Astrocyte (in vitro differentiated cells and primary cell): Measurements from ENCODE around the gene HYAL1. TPM values are rescaled to one million over a fixed set of nuclear protein-coding genes. Genes with fewer than 3 reads are reported as not detected.
A peak's percentile ranks its signal among the peaks of the same experiment; 100 is the strongest.

Experiments used
- DNase-seq: peaks from one replicate; pipeline ENCODE4 v3.0.0-alpha.2; 2010; ENCODE audit warnings: low read depth
- FAIRE-seq: peaks from 2 replicates; lab custom pipeline; 2011; peaks lifted over from hg19 to GRCh38; lab: Jason Lieb, UNC
- H2AFZ ChIP-seq: 2 replicates; pipeline ENCODE4 v1.6.0; 2012; ENCODE audit warnings: low read depth, low read length, inconsistent platforms
- H3K27ac ChIP-seq: 2 replicates; pipeline ENCODE4 v1.5.1; 2011; ENCODE audit warnings: low read depth, low read length, inconsistent platforms
- H3K27me3 ChIP-seq: 2 replicates; pipeline ENCODE4 v1.6.0; 2011; ENCODE audit warnings: low read length, inconsistent platforms; ENCODE audit not compliant: insufficient read depth
- H3K36me3 ChIP-seq: 2 replicates; pipeline ENCODE4 v1.5.1; 2011; ENCODE audit warnings: low read length, inconsistent platforms; ENCODE audit not compliant: insufficient read depth
- H3K4me1 ChIP-seq: 2 replicates; pipeline ENCODE4 v1.5.1; 2011; ENCODE audit warnings: low read length, inconsistent platforms; ENCODE audit not compliant: insufficient read depth
- H3K4me2 ChIP-seq: 2 replicates; pipeline ENCODE4 v1.6.0; 2012; ENCODE audit warnings: low read length, inconsistent platforms
- H3K4me3 ChIP-seq: 2 replicates; pipeline ENCODE4 v1.5.1; 2011; ENCODE audit warnings: low read depth, mild to moderate bottlenecking, low read length, inconsistent platforms; ENCODE audit not compliant: insufficient read depth
- H3K79me2 ChIP-seq: 2 replicates; pipeline ENCODE4 v1.6.0; 2012; ENCODE audit warnings: mild to moderate bottlenecking, low read length, inconsistent platforms; ENCODE audit not compliant: insufficient read depth
- H3K9ac ChIP-seq: 2 replicates; pipeline ENCODE4 v1.6.0; 2012; ENCODE audit warnings: mild to moderate bottlenecking, low read length, inconsistent platforms
- H3K9me3 ChIP-seq: 2 replicates; pipeline ENCODE4 v1.5.1; 2012; ENCODE audit warnings: low read depth, mild to moderate bottlenecking, low read length, inconsistent platforms; ENCODE audit not compliant: insufficient read depth
- H4K20me1 ChIP-seq: 2 replicates; pipeline ENCODE4 v1.6.0; 2012; ENCODE audit warnings: low read length, inconsistent platforms; ENCODE audit not compliant: insufficient read depth
- H3K27ac Mint-ChIP-seq: one replicate; pipeline ENCODE4 v1.8.0; 2021; ENCODE audit warnings: mild to moderate bottlenecking, mixed read lengths; ENCODE audit not compliant: unreplicated experiment
- H3K27me3 Mint-ChIP-seq: one replicate; pipeline ENCODE4 v1.8.0; 2021; ENCODE audit warnings: low read depth, mixed read lengths; ENCODE audit not compliant: unreplicated experiment
- H3K36me3 Mint-ChIP-seq: one replicate; pipeline ENCODE4 v1.8.0; 2021; ENCODE audit warnings: low read depth, mixed read lengths; ENCODE audit not compliant: unreplicated experiment
- H3K4me1 Mint-ChIP-seq: one replicate; pipeline ENCODE4 v1.8.0; 2021; ENCODE audit warnings: low read depth, mixed read lengths; ENCODE audit not compliant: unreplicated experiment
- H3K4me3 Mint-ChIP-seq: one replicate; pipeline ENCODE4 v1.8.0; 2021; ENCODE audit warnings: mild to moderate bottlenecking, moderate library complexity, mixed read lengths; ENCODE audit not compliant: unreplicated experiment
- H3K9me3 Mint-ChIP-seq: one replicate; pipeline ENCODE4 v1.8.0; 2021; ENCODE audit warnings: mild to moderate bottlenecking, mixed read lengths; ENCODE audit not compliant: unreplicated experiment
- EZH2 ChIP-seq: IDR thresholded peaks from 2 replicates; pipeline ENCODE4 v1.6.1; 2012; ENCODE audit warnings: mild to moderate bottlenecking, low read length, inconsistent platforms; ENCODE audit not compliant: insufficient read depth
- total RNA-seq: library from RNA; stranded (reverse); gene quantifications from 2 replicates; pipeline ENCODE4 v1.2.1, GENCODE V29; 2021
- TF ChIP-seq, protein P1 (sequence below): IDR thresholded peaks from 2 replicates; pipeline ENCODE4 v1.5.1; 2011; ENCODE audit warnings: low read depth, mild to moderate bottlenecking, inconsistent platforms, low read length, moderate library complexity; ENCODE audit not compliant: insufficient read depth

HYAL1 gene
- total RNA-seq, 1 donor from 2014 or later, result 0.27 TPM

GRCh38 chr3:50323092-50323600, 19.8 kb upstream of the HYAL1 start:
- Mint-ChIP-seq H3K4me1 (peaks cover 21% of the 10 kb centered on the region), H3K27ac (peak overlapping the region; percentile 12), H3K36me3 (peaks cover 12% of the 10 kb centered on the region), H3K27me3 (no peaks in the 10 kb centered on the region), H3K4me3 (peak overlapping the region; percentile 45), H3K9me3 (no peaks in the 10 kb centered on the region)
- no peak for FAIRE-seq
- H3K9me3 ChIP-seq, result no peaks in the 10 kb centered on the region
- H3K79me2 ChIP-seq, result peaks cover 52% of the 10 kb centered on the region
- peaks cover 13% of the 10 kb centered on the region for H3K36me3 ChIP-seq
- H4K20me1 ChIP-seq, result peaks cover 30% of the 10 kb centered on the region
- H3K27me3 ChIP-seq, result no peaks in the 10 kb centered on the region
- H3K27ac ChIP-seq, result no peak overlapping the region
- no peak overlapping the region for H2AFZ ChIP-seq
- TF ChIP-seq, protein P1, sequence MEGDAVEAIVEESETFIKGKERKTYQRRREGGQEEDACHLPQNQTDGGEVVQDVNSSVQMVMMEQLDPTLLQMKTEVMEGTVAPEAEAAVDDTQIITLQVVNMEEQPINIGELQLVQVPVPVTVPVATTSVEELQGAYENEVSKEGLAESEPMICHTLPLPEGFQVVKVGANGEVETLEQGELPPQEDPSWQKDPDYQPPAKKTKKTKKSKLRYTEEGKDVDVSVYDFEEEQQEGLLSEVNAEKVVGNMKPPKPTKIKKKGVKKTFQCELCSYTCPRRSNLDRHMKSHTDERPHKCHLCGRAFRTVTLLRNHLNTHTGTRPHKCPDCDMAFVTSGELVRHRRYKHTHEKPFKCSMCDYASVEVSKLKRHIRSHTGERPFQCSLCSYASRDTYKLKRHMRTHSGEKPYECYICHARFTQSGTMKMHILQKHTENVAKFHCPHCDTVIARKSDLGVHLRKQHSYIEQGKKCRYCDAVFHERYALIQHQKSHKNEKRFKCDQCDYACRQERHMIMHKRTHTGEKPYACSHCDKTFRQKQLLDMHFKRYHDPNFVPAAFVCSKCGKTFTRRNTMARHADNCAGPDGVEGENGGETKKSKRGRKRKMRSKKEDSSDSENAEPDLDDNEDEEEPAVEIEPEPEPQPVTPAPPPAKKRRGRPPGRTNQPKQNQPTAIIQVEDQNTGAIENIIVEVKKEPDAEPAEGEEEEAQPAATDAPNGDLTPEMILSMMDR, result no peak
- TF ChIP-seq EZH2, result no peak
- no peak for DNase-seq
- H3K4me3 ChIP-seq, result no peak overlapping the region
- H3K4me1 ChIP-seq, result peaks cover 24% of the 10 kb centered on the region
- H3K9ac ChIP-seq, result no peak overlapping the region
- H3K4me2 ChIP-seq, result no peak overlapping the region

DNA sequence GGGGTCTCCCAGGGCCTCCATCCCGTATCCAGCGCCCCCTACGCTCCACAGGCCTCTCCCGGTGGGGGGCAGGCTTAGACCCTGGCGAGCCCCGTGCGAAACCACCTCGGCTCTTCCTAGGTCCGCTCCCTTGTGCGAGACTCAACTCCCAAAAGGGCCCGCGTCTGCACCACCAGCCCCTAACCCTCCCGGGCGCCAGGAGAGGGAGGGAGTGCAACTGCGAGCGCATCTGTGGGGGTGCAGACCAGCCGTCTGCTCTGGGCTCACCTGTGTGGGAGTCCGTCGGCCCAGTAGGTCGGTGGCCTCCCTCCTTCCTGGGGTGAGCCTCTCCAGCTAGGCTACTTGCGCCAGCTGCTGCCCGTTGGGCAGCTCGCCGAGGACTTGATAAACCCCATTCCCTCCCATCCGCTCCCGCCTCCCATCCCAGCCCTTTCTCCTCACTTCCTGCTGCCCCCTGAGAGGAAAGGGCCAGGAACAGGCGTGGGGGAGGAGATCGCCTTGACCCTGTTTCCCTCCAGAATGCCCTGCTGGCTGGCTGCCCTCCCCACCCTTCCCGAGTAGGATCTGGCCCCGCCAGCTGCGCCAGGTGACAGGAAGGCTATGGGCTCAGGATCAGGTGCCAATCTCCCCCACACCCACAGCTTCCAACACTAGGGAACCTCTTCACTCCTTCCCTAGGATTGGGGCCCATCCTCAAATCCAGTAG, 19.2 kb upstream of the HYAL1 start, which contains the start of gene HYAL2:
Gene HYAL2, minus strand, starts transcription at position 360 of the 706 bp plus-strand sequence. CDS start 2,256 bp downstream, outside the sequence.
- H3K4me1 ChIP-seq, result peaks cover 24% of the 10 kb centered on the region
- peak within 1 kb of the TSS; percentile 95 for H3K4me3 ChIP-seq
- Mint-ChIP-seq H3K4me3 (peak within 1 kb of the TSS; percentile 85), H3K27me3 (no peaks in the 10 kb centered on the region), H3K27ac (peak within 1 kb of the TSS; percentile 98), H3K36me3 (peaks cover 13% of the 10 kb centered on the region), H3K9me3 (no peaks in the 10 kb centered on the region), H3K4me1 (peaks cover 21% of the 10 kb centered on the region)
- H3K27me3 ChIP-seq, result no peaks in the 10 kb centered on the region
- H2AFZ ChIP-seq, result peak within 1 kb of the TSS; percentile 92
- FAIRE-seq (no peak), DNase-seq (no peak)
- H3K4me2 ChIP-seq, result peak within 1 kb of the TSS; percentile 93
- H3K9me3 ChIP-seq, result no peaks in the 10 kb centered on the region
- H3K9ac ChIP-seq, result peak within 1 kb of the TSS; percentile 96
- peaks cover 53% of the 10 kb centered on the region for H3K79me2 ChIP-seq
- H3K36me3 ChIP-seq, result peaks cover 13% of the 10 kb centered on the region
- peak within 1 kb of the TSS; percentile 100 for H3K27ac ChIP-seq
- H4K20me1 ChIP-seq, result peaks cover 33% of the 10 kb centered on the region
- no peak for TF ChIP-seq EZH2
- TF ChIP-seq, protein P1, result no peak

DNA sequence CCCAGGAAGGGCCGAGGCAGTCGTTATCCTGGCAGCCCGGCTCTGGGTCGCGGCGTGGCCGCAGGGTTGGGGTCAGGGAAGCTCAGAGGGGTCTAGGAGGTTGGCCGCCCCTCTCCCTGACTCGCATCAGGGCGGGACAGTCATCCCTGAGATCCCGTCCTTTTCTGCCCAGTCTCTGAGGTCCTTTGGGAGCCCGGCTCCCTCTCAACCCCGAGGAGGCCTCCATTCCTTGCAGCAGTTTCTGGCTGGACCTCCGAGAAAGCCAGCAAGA, 18.7 kb upstream of the HYAL1 start:
- Mint-ChIP-seq H3K9me3 (no peaks in the 10 kb centered on the region), H3K4me1 (peaks cover 20% of the 10 kb centered on the region), H3K4me3 (peak overlapping the region; percentile 85), H3K36me3 (peaks cover 13% of the 10 kb centered on the region), H3K27me3 (no peaks in the 10 kb centered on the region), H3K27ac (no peak overlapping the region)
- TF ChIP-seq EZH2, result no peak
- TF ChIP-seq, protein P1, result no peak
- Histone ChIP-seq H3K4me3 (peak overlapping the region; percentile 95), H3K79me2 (peaks cover 48% of the 10 kb centered on the region), H3K9me3 (no peaks in the 10 kb centered on the region), H3K27me3 (no peaks in the 10 kb centered on the region), H2AFZ (peak overlapping the region; percentile 73), H3K36me3 (peaks cover 13% of the 10 kb centered on the region), H4K20me1 (peaks cover 35% of the 10 kb centered on the region), H3K4me1 (peaks cover 24% of the 10 kb centered on the region), H3K9ac (peak overlapping the region; percentile 96), H3K27ac (no peak overlapping the region), H3K4me2 (peak overlapping the region; percentile 93)
- no peak for DNase-seq
- FAIRE-seq, result no peak
